Hepatocyte (in vitro differentiated cells): ENCODE data around the gene DNMT3B. TPM values are rescaled to one million over a fixed set of nuclear protein-coding genes. Genes with fewer than 3 reads are reported as not detected.
"Not testable (repeated sequence)": the region's sequence is repeated elsewhere in the genome, so short reads cannot be mapped to it uniquely, and the experiment has no call there.

ENCODE experiments used
- DNase-seq: peaks from one replicate; pipeline ENCODE4 v3.0.0-alpha.2; 2016; ENCODE audit warnings: low spot score
- H2AFZ ChIP-seq: fragments of 200-600 bp; sonication (generic); 2 replicates; pipeline ENCODE4 v1.6.0; 2016; ENCODE audit warnings: antibody characterized with exemption, mild to moderate bottlenecking
- H3K27ac ChIP-seq: fragments of 200-600 bp; sonication (generic); 2 replicates; pipeline ENCODE4 v1.5.1; 2016; ENCODE audit warnings: mild to moderate bottlenecking
- H3K27me3 ChIP-seq: fragments of 200-600 bp; sonication (generic); 2 replicates; pipeline ENCODE4 v1.6.1; 2016
- H3K36me3 ChIP-seq: fragments of 200-600 bp; sonication (generic); replicated peaks from 2 replicates; pipeline ENCODE4 v1.5.1; 2016; ENCODE audit warnings: low read depth; ENCODE audit not compliant: insufficient read depth
- H3K4me1 ChIP-seq: fragments of 200-600 bp; sonication (generic); 2 replicates; pipeline ENCODE4 v1.5.1; 2016; ENCODE audit warnings: mild to moderate bottlenecking, moderate library complexity; ENCODE audit not compliant: insufficient read depth
- H3K4me2 ChIP-seq: fragments of 200-600 bp; sonication (generic); 2 replicates; pipeline ENCODE4 v1.6.0; 2016
- H3K4me3 ChIP-seq: fragments of 200-600 bp; sonication (generic); 2 replicates; pipeline ENCODE4 v1.5.1; 2016; ENCODE audit warnings: mild to moderate bottlenecking
- H3K79me2 ChIP-seq: fragments of 200-600 bp; sonication (generic); 2 replicates; pipeline ENCODE4 v1.6.0; 2017; ENCODE audit warnings: mild to moderate bottlenecking
- H3K9me2 ChIP-seq: fragments of 200-600 bp; sonication (generic); replicated peaks from 2 replicates; pipeline ENCODE4 v1.6.0; 2017; ENCODE audit warnings: mild to moderate bottlenecking; ENCODE audit not compliant: insufficient read depth
- H3K9me3 ChIP-seq: fragments of 200-600 bp; sonication (generic); 2 replicates; pipeline ENCODE4 v1.5.1; 2016; ENCODE audit warnings: low read depth, mild to moderate bottlenecking
- H4K20me1 ChIP-seq: fragments of 200-600 bp; sonication (generic); 2 replicates; pipeline ENCODE4 v1.6.0; 2016; ENCODE audit warnings: mild to moderate bottlenecking; ENCODE audit not compliant: insufficient read depth, poor library complexity, severe bottlenecking
- CTCF ChIP-seq: fragments of 200-600 bp; sonication (generic); IDR thresholded peaks from 2 replicates; pipeline ENCODE4 v1.5.1; 2016; ENCODE audit warnings: antibody characterized with exemption, mild to moderate bottlenecking; ENCODE audit not compliant: poor library complexity
- EZH2 ChIP-seq: fragments of 200-600 bp; sonication (generic); IDR thresholded peaks from 2 replicates; pipeline ENCODE4 v1.6.1; 2016; ENCODE audit warnings: antibody characterized with exemption, mild to moderate bottlenecking, borderline replicate concordance
- EZH2phosphoT487 ChIP-seq: fragments of 200-600 bp; sonication (generic); IDR thresholded peaks from one replicate; pipeline ENCODE4 v1.6.1; 2018; ENCODE audit warnings: antibody characterized with exemption, mild to moderate bottlenecking, low read depth, moderate library complexity; ENCODE audit not compliant: unreplicated experiment, severe bottlenecking
- WGBS: methylation state at CpG from one replicate; pipeline ENCODE4 v1.1.6; 2016; ENCODE audit warnings: low lambda C conversion rate; ENCODE audit errors: missing lambda C conversion rate; 5-methylcytosine and 5-hydroxymethylcytosine counted together
- polyA plus RNA-seq: library from polyadenylated mRNA; unstranded; fragments of >200 nt; fragmentation: Nextera tagmentation; extraction: Ambion mirVana; gene quantifications from 2 replicates; pipeline ENCODE4 v1.2.1, GENCODE V29; 2016
- total RNA-seq: library from RNA; depleted of rRNA; stranded (reverse); fragments of >200 nt; gene quantifications from 2 replicates; pipeline ENCODE4 v1.2.3, GENCODE V29; 2014

Gene DNMT3B
- total RNA-seq (4.3 and 4.5 TPM in 2 replicates), polyA plus RNA-seq (5.2 and 5.3 TPM in 2 replicates)

- Histone ChIP-seq H3K27ac (no peak within 1 kb of the TSS), H3K9me2 (no peaks in the 10 kb centered on the region), H3K4me1 (peaks cover 13% of the 10 kb centered on the region), H2AFZ (peak within 1 kb of the TSS; percentile 100), H4K20me1 (no peaks in the 10 kb centered on the region), H3K4me2 (peak within 1 kb of the TSS; percentile 99), H3K9me3 (no peaks in the 10 kb centered on the region), H3K4me3 (peak within 1 kb of the TSS; percentile 63), H3K36me3 (no peaks in the 10 kb centered on the region), H3K79me2 (peaks cover 17% of the 10 kb centered on the region), H3K27me3 (no peaks in the 10 kb centered on the region)
- peak; percentile 91 for DNase-seq
- no peak for TF ChIP-seq EZH2
- TF ChIP-seq EZH2phosphoT487, result no peak
- peak; percentile 27 for TF ChIP-seq CTCF
- 3% methylated on average over 44 of the region's 92 CpGs for WGBS
Observed at GRCh38 chr20:32761831-32762753, at the start of gene DNMT3B. Gene DNMT3B, plus strand, starts transcription at chr20:32762385. Its CDS starts 17,939 bp downstream, at chr20:32780324.

GRCh38 chr20:32718749-32719348 is 43.3 kb upstream of the DNMT3B start:
- DNase-seq, result no peak
- H3K4me3 ChIP-seq, result no peak overlapping the region
- 76% methylated on average over 3 of the region's 3 CpGs for WGBS
- H3K4me2 ChIP-seq, result no peak overlapping the region
- H3K36me3 ChIP-seq, result no peaks in the 10 kb centered on the region
- TF ChIP-seq EZH2phosphoT487 (no peak), EZH2 (no peak), CTCF (no peak)
- H3K9me3 ChIP-seq, result no peaks in the 10 kb centered on the region
- H3K79me2 ChIP-seq, result peaks cover 7% of the 10 kb centered on the region
- H3K9me2 ChIP-seq, result no peaks in the 10 kb centered on the region
- H3K27me3 ChIP-seq, result no peaks in the 10 kb centered on the region
- H3K27ac ChIP-seq, result peak overlapping the region; percentile 8
- H2AFZ ChIP-seq, result no peak overlapping the region
- no peaks in the 10 kb centered on the region for H4K20me1 ChIP-seq
- no peaks in the 10 kb centered on the region for H3K4me1 ChIP-seq

- Histone ChIP-seq H3K4me1 (peaks cover 14% of the 10 kb centered on the region), H3K36me3 (no peaks in the 10 kb centered on the region), H3K4me2 (no peak overlapping the region), H3K27ac (no peak overlapping the region), H3K4me3 (no peak overlapping the region), H3K79me2 (peaks cover 22% of the 10 kb centered on the region), H2AFZ (no peak overlapping the region), H3K27me3 (no peaks in the 10 kb centered on the region), H3K9me3 (no peaks in the 10 kb centered on the region), H4K20me1 (no peaks in the 10 kb centered on the region), H3K9me2 (no peaks in the 10 kb centered on the region)
- TF ChIP-seq CTCF (no peak), EZH2phosphoT487 (no peak), EZH2 (no peak)
- WGBS, result 78% methylated on average over 7 of the region's 7 CpGs
- DNase-seq, result no peak
Observed at GRCh38 chr20:32727683-32728082, 34.5 kb upstream of the DNMT3B start.

GRCh38 chr20:32728435-32728834 is 33.8 kb upstream of the DNMT3B start:
- not testable (repeated sequence) for H3K4me3 ChIP-seq, DNase-seq, H4K20me1 ChIP-seq, H3K36me3 ChIP-seq, H3K27me3 ChIP-seq, H3K4me2 ChIP-seq, H3K27ac ChIP-seq, H3K9me2 ChIP-seq, H3K9me3 ChIP-seq, H2AFZ ChIP-seq
- 95% methylated on average over 6 of the region's 6 CpGs for WGBS
- Histone ChIP-seq H3K4me1 (peaks cover 14% of the 10 kb centered on the region), H3K79me2 (peaks cover 22% of the 10 kb centered on the region)

- not testable (repeated sequence) for H2AFZ ChIP-seq, H3K27ac ChIP-seq, H3K36me3 ChIP-seq, H3K9me3 ChIP-seq, H3K27me3 ChIP-seq, H4K20me1 ChIP-seq, H3K9me2 ChIP-seq, H3K4me2 ChIP-seq, H3K4me3 ChIP-seq, DNase-seq
- Histone ChIP-seq H3K4me1 (peaks cover 14% of the 10 kb centered on the region), H3K79me2 (peaks cover 24% of the 10 kb centered on the region)
- WGBS, result 97% methylated on average over 5 of the region's 5 CpGs
Observed at GRCh38 chr20:32729334-32729733, 32.9 kb upstream of the DNMT3B start.
